ENCODE measurements around the gene PREX1.
"Not testable (repeated sequence)": the region's sequence is repeated elsewhere in the genome, so short reads cannot be mapped to it uniquely, and the experiment has no call there.

The PREX1 gene

GRCh38 chr20:48826069-48826468, 1.7 kb downstream of the PREX1 start:
- DNase-seq = no peak

DNA sequence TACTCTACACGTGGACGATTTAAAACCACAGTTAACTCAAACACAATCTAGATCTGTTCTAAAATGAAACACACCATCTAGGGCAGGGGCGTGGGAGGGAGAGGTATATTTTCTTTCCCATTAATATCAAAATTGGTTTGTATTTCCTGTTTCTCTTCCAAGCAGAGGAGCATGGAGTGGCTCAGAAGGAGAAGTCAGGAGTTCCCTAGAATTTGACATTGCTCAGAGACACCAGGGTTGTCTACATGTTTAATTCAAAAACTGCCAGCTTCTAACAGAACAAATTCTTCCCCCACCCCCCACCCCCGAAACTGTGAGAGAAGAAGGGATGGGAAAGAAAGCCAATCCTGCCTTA, 2.3 kb downstream of the PREX1 start:
- no peak for DNase-seq

DNA sequence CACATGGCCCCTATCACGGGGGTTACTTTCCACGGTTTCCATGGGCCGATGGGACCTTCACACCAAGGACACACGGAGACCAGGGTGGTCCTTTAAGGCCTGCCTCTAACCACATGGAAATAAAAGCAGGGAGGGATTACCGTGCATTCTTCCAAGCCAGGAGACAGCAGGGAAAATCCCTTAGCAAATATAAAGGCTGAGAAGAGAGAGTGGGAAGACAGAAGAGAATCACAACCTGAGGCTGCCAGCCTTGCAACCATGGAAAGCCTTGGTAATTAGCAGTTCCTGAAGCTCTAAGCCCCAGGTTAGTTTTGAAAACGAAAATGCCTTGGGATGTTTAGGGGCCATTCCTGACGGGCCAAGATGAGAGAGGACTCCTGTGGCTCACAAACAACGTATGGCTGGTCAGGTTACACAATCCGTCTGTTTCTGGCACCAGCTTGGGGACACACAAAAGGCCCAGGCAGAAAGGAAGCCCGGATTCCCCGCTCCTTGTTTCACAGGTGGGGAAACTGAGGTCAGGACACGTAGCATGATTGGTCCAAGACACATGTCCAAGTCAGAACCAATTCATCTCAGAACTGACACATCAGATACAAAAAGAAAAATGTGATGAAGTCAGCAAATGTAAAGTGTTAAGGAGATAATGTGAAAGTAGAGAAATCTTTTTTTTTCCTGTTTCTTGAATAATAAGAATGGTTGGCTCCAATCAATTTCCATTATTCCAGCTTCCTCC, 2.8 kb downstream of the PREX1 start:
- no peak for DNase-seq

DNA sequence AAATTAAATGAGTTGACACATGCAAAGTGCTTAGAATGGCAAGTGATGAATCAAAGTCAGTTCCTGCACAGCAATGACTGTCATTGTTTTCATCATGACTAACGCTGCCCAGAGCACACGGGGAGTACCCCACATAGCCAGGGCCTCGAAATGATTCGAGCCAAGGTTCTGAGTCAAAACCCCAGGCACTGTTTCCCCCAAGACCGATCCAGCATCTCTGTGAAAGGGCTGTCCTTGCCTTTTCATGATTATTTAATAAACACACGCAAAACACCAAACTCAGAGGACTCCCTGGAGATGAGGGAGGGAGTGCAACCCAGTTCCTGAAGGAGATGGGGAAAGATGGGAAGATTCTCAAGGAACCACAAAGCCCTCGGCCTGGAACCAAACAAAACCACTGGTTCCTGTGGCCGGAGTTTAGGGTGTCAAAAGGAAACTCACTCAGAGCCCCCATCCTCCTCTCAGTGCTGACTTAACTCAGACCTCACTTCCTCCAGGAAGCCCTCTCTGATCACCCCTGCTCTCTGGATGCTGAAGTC, 3.8 kb downstream of the PREX1 start:
- DNase-seq = peak; percentile 45 to 53

DNA sequence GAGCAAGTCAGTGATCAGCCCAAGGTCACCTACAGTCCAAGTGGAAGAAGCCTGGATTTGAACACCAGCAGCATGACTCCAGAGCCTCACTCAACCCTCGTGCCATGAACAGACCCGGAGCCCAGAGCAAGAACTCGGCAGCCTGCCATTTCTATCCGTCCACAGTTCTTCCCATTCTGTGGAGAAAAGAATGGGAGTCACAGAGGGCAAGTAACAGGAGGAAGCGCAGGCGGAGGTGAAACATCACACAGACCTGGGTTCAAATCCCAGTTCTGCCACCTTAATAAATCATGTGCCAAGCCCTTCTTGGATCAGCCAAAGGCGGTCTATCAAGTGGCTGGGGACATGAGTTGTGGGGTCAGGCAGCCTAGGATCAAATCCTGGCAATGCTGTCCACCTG, 4.3 kb downstream of the PREX1 start:
- no peak for DNase-seq

DNA sequence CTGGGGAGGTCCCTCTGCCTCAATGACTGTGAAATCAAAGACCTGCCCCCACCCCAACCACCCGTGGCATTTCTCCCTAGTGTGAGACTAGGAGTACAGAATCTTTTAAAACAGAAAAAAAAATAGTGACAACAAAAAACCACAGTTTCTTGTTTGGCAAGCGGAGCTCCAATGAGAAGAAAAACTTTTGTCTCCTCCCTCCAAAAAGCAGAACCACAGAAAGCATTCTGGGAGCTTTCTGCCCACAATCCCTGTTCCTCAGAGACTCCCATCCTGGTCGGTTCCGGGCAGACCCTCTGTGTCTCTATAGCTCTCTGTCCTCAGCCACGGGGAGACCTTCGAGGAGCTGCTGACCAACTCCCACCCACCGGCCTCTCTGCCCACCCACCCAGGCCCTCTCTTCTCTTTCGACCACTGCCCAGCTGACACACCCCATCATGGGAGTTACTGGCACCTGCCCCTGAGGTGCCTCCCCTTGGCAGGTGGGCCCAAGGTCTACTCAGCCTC, 4.9 kb downstream of the PREX1 start:
- DNase-seq = no peak

GRCh38 chr20:48822178-48822577, 5.6 kb downstream of the PREX1 start:
- no peak for DNase-seq

DNA sequence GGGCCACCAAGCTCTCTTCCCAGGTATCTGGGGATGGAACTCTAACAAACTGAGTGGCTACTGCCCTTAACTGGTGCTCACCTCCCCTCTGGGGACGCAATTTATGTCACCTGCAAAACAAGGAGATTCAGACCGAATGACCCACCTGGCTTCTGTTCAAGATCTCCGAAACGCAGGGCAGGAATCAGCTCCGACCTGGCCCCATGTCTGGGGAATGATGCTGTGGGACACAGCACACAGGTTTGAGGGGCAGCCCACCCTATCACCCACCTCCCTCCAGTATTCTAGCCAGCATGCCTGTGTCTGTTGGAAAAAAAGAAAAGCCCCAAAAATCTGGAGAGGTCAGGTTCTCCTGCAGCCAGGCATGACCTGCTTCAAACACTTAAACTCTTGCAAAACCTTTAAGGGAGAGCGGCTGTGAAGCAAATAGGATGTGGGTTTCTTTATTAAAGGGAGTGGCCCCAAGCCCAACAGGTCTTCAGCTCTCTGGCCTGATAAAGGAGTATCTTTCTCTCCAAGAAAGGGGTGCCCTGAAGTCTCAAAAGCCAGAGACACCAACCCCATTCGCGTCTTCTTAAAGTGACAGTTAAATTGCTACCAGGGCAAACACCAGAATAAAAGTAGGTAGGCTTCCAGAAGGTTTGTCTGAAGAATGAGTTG, 6.4 kb downstream of the PREX1 start:
- DNase-seq = no peak

GRCh38 chr20:48820649-48820973, 7.2 kb downstream of the PREX1 start:
- DNase-seq = no peak

DNA sequence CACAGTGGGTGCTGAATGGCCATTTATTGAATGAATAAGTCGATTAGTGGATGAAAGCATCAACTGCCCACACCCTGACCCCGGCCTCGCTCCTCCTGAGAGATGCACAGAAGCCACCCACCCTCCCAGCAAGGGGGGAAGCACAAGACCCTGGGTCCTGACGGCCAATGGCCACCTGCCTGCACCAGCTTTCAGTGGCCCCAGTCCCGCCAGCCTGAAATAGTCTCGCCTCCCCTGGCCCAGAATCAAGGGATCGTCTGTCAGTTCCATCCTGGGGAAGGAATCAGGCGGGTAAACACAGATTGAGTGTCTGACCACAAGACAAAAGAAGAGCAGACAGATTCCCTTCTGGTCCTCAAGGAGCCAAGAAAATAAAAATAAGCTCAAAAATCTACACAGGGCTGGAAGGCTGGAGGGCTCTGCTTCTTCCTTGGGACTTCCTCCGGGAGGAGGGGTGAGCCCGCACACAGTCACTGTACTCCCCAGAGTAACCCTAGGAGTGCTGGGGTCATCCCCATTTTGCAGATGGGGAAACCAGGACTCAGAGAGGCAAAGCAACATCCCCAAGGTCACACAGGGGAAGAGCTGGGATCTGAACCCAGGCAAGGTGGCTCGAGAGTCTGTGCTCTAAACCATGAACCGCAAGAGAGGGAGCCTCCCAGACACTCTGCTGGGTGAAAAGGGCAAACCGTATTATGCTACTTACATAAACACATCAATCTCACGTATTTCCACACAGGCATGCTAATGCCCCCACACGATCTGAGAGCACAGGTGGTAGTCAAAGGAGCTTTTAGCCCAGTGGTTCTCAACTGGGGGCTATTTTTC, 7.8 kb downstream of the PREX1 start:
- DNase-seq = no peak

- no peak for DNase-seq
These were observed 8.7 kb downstream of the PREX1 start for GRCh38 chr20:48819089-48819488.

DNA sequence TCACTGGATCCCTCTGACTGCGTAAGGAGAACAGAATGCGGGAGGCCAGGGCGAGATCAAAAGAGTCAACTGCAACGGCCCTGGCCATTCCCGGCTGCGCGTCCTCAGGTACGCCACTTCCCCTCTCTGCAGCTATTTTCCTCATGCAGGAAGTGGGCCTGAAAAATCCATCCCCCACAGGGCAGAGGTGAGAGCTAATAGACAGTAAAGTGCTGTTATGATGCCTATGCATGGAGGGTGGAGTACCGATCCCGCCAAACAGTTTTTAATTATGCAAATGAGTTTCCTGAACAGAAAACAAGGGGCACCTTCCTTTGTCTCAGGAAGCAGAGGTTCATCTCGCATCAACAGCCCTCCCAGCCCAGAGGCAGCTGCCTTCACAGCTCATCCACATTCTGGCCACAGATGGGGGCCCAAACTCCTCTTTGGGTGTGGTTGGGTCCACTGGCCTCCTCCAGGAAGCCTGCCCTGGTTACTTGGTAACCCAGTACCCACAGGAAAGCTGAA, 9.3 kb downstream of the PREX1 start:
- no peak for DNase-seq

- no peak for DNase-seq
These were observed 9.8 kb downstream of the PREX1 start for GRCh38 chr20:48818031-48818370.

DNA sequence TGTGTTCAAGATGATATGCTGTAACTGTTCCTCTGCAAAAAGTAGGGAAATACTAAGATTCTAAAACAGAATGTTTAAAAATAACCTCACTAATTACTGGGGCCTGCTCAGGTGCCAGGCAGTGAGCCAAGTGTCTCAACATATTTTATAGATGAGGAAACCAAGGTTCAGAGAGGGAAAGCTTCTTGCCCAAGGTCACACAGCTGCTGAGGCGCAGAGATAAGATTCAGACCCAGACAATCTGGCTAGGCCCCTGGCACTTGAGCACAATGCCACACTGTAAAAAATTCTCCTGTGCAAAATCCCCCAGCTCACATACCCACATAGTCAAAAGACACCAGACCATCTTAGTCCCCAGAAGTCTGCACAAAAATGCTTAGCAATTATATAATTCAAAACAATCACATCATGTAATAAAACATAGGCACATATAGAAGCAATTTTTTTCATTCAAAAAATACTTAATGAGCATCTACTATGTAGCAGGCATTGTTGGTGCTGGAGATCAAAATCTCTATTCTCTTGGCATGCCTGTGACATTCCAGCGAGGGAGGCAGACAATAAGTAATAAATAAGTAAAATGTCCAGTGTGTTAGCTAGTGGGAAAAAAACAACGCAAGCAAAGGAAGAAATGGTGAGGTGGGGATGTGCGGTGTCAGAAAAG, 10.3 kb downstream of the PREX1 start:
- DNase-seq = no peak

DNA sequence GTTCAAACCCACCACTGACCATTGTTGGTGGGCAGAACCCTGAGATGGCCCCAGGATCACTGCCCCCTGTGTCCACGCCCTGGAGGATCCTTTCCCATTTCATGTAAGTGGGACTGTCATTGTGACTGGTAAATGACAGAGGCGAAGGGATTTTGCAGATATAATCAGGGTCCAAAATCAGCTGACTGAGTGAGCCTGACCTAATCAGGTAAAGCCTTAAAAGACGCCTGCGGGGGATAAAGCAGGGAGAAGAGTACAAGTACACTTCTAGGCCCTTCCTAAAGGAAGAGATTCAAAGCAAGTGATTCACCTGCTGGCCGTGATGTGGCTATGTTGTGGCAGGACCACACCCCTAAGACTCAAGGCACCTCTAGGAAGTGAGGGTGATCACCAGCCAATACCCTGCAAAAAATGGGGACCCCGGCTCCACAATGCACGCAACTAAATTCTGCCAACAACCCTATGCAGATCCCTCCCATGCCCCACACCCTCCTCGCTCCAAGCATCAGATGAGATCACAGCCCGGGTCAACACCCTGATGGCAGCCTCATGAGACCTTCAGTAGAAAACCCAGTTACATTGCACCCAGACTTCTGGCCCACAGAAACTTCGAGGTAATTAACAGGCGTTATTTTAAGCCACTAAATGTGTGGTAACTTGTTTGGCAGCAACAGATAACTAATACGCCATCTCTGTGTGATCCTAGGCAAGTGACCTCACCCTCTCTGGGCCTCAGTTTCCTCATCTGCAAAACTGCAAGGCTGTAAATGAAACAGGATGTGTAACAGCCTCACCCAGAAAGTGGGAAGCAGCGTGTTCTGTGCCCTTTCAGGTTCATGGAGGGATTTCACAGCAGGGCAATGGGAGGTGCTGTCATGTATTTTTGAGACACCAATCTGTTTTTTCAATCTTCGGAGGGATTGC, 11.3 kb downstream of the PREX1 start:
- no peak for DNase-seq

DNA sequence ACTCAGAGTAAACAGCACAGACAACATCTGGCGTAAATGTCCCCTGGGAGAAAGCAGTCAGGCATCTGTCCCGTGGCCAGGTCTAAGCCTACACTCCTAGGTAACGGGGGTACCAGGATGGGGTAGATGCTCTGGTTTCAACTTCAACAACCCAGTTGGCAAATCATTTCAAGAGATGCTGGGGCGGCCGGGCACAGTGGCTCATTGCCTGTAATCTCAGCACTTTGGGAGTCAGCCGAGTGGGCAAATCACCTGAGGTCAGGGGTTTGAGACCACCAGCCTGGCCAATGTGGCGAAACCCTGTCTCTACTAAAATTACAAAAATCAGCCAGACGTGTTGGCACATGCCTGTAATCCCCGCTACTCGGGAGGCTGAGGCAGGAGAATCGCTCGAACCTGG, 12.3 kb downstream of the PREX1 start:
- no peak for DNase-seq

- DNase-seq = no peak
These were observed 13.2 kb downstream of the PREX1 start for GRCh38 chr20:48814633-48815032.

GRCh38 chr20:48813930-48814546, 13.8 kb downstream of the PREX1 start:
- no peak for DNase-seq

- no peak for DNase-seq
These were observed 14.4 kb downstream of the PREX1 start for GRCh38 chr20:48813446-48813747.

DNA sequence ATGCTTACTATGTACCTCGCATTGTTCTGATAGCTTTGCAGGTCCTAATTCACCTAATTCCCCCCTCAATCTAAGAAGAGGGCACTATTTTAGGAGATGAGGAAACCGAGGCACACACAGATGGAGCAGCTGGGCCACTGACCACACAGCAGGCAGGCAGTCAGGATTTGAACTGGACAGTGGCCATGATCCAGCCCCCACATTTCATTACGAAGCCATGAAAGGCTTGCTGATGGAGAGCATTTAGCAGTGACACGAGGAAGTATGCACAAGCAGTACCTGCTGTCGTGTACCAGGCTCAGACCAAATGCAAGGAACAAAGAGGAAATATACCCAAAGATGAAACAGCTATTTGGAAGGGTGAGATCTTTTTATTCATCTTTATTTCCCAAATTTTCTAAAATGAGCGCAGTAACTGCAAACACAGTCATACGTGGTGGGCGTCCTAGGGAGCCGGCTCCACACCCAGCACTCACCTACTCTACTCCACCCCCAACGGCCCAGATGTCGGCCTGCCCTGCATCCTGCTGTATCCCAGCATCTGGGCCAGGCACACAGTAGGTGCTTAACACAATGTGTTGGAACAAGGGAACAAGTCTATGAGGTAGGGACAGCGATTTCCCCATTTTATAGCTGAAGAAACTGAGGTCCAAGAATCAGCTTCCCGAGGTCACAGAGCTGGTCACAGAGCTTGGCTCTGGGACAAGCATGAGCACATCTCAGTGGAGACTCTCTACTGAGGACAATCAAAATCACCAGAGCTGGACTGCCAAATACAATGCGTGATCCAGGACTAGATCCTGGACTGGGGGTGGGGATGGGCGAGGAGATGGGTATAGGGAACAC, 15.0 kb downstream of the PREX1 start:
- no peak for DNase-seq

DNA sequence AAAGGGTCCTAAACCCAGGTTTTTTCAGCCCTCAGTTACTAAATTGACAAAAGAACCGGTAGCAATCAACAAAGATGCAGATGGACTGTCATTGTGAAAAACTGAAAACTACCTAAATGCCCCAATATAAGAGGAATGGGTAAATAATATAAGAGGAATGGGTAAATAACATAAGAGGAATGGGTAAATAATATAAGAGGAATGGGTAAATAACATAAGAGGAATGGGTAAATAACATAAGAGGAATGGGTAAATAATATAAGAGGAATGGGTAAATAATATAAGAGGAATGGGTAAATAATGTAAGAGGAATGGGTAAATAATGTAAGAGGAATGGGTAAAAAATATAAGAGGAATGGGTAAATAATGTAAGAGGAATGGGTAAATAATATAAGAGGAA, 15.7 kb downstream of the PREX1 start:
- not testable (repeated sequence) for DNase-seq
